ENCODE measurements around the gene DIRAS2. TPM values are rescaled to one million over a fixed set of nuclear protein-coding genes. Genes with fewer than 3 reads are reported as not detected.

The DIRAS2 gene
- total RNA-seq, 1 donor, result not detected

DNA sequence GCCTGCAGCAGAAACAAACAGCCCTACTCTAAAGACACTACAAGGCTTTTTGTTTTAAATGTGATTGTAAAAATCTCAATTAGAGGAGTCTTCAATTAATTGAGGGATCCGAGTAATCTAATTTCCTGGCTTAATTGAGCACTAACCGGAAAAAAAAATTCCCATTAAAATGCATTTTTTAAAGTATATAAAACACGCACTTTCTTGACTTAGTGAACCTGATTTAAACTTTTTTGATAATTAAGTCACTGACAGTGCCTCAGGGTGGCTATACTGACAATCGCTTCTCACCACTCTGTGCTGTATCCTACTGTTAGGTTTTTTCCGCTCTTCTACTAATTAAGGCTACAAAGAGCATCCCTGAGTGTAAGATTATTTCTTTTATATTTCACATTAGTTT lies 44.4 kb downstream of the DIRAS2 start:
- no peak overlapping the region for H3K4me3 ChIP-seq (ENCODE audit: low read depth, low read length)
- TF ChIP-seq, protein P1, sequence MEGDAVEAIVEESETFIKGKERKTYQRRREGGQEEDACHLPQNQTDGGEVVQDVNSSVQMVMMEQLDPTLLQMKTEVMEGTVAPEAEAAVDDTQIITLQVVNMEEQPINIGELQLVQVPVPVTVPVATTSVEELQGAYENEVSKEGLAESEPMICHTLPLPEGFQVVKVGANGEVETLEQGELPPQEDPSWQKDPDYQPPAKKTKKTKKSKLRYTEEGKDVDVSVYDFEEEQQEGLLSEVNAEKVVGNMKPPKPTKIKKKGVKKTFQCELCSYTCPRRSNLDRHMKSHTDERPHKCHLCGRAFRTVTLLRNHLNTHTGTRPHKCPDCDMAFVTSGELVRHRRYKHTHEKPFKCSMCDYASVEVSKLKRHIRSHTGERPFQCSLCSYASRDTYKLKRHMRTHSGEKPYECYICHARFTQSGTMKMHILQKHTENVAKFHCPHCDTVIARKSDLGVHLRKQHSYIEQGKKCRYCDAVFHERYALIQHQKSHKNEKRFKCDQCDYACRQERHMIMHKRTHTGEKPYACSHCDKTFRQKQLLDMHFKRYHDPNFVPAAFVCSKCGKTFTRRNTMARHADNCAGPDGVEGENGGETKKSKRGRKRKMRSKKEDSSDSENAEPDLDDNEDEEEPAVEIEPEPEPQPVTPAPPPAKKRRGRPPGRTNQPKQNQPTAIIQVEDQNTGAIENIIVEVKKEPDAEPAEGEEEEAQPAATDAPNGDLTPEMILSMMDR (IDR thresholded peaks at IDR 0.05; ENCODE audit: insufficient read depth, low read length), result no peak
- no peak for DNase-seq (ENCODE audit: low read depth)

GRCh38 chr9:90593646-90594045 lies 49.0 kb downstream of the DIRAS2 start:
- DNase-seq (ENCODE audit: low read depth), result no peak
- no peak overlapping the region for H3K4me3 ChIP-seq (ENCODE audit: low read depth, low read length)
- TF ChIP-seq, protein P1 (IDR thresholded peaks at IDR 0.05; ENCODE audit: insufficient read depth, low read length), result no peak

DNA sequence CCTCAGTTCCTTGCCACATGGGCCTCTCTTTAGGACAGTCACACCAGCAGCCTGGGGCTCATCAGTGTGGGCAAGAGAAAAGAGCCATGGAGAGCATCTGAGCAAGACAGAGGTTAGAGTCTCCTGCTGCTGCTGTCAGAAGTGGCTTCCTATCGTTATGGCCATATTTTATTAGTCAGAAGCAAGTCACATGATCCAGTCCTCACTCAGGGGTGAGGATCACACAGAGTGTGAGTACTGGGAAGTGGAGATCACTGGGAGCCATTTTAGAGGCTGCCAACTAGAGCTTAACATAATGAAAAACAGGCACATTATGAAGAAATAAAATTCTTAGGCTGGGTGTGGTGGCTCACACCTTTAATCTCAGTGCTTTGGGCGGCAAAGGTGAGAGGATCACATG lies 62.0 kb downstream of the DIRAS2 start:
- no peak for DNase-seq (ENCODE audit: low read depth)
- TF ChIP-seq, protein P1 (IDR thresholded peaks at IDR 0.05; ENCODE audit: insufficient read depth, low read length), result no peak
- H3K4me3 ChIP-seq (ENCODE audit: low read depth, low read length), result no peak overlapping the region

DNA sequence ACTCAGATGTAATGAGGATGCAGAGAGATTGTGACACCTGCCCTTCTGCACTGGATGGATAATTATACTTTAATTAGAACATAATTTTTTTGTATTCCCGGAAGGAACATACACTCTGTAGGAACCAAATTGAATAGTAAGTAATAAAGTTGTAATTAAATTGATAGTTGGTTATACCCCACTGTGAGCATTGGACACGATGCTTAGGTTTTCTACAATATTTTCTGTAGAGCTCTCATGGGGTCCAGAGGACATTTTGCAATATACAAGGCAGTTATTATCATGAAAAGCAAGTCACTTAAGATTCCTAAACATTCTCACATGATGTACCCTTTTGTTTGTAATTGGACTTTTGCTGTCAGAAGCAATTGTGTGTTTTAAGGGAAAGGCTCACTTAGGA lies 63.4 kb downstream of the DIRAS2 start:
- H3K4me3 ChIP-seq (ENCODE audit: low read depth, low read length), result no peak overlapping the region
- TF ChIP-seq, protein P1 (IDR thresholded peaks at IDR 0.05; ENCODE audit: insufficient read depth, low read length), result no peak
- DNase-seq (ENCODE audit: low read depth), result no peak

GRCh38 chr9:90578126-90578815 lies 64.4 kb downstream of the DIRAS2 start:
- no peak overlapping the region for H3K4me3 ChIP-seq (ENCODE audit: low read depth, low read length)
- TF ChIP-seq, protein P1 (IDR thresholded peaks at IDR 0.05; ENCODE audit: insufficient read depth, low read length), result no peak
- no peak for DNase-seq (ENCODE audit: low read depth)

DNA sequence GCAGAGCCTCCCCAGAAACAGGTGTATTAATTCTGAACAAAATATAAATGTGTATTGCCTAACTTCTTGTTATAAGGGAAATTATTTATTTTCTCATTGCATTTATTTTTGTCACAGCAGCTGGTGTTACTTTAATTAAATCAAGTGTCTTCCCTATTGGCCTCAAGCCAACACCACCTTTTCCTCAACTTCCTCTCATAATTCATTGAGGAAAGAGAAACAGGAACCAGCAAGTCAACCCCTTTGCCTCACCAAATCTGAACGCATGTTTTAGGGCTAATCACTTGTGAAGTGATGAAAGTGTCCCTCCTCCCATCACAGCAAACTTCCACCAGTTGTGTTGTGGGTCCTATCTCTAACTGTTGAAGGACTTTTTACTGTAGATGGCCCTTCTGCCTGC lies 73.1 kb downstream of the DIRAS2 start:
- no peak for DNase-seq (ENCODE audit: low read depth)
- TF ChIP-seq, protein P1 (IDR thresholded peaks at IDR 0.05; ENCODE audit: insufficient read depth, low read length), result no peak
- no peak overlapping the region for H3K4me3 ChIP-seq (ENCODE audit: low read depth, low read length)

DNA sequence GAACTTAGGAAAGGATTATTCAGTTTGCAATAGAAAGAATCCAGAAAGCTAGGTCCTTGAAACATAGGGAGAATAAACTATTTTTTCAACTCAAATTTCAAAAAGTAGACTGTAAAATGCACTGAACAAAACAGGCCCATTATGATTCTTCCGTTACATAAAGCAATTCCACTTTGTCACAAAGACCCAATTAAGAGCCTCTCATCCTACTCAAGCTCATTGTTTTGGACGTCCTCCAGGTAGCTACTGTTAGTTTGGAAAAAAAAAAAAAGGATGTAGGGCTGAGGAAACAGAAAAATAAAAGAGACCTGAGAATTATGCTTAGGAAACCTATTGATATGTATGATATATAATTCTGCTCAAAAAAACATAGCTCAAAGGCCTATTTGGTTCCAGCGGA lies 74.0 kb downstream of the DIRAS2 start:
- DNase-seq (ENCODE audit: low read depth), result no peak
- TF ChIP-seq, protein P1 (IDR thresholded peaks at IDR 0.05; ENCODE audit: insufficient read depth, low read length), result no peak
- H3K4me3 ChIP-seq (ENCODE audit: low read depth, low read length), result no peak overlapping the region

Data from fibroblast of the aortic adventitia (primary cell).